ENCODE data around the gene KLF15. TPM values are rescaled to one million over a fixed set of nuclear protein-coding genes. Genes with fewer than 3 reads are reported as not detected.

The KLF15 gene
- total RNA-seq, 1 experiment from 2014 or later = 14.7 TPM

DNA sequence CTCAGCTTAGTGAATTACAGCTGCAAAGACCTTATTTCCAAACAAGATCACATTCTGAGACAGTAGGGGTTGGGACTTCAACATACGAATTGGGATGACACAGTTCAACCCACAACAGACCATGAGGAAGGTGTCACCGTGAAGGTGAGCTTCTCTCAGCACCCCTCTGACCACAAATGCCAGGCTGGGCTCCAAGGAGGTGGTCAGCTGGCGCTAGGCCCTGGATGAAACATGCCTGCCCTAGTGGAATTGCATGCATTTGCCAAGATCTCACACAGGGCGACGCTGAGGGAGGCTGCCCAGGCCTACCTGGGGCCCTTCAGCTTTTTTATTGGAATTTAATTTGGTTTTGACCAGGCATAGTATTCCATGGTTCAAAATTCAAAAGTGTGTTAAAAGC lies 39.3 kb upstream of the KLF15 start (continued):
- TF ChIP-seq RELA (CRISPR knock-in tag; IDR thresholded peaks at IDR 0.05; ENCODE audit: borderline replicate concordance) = no peak
- TF ChIP-seq, protein P1, sequence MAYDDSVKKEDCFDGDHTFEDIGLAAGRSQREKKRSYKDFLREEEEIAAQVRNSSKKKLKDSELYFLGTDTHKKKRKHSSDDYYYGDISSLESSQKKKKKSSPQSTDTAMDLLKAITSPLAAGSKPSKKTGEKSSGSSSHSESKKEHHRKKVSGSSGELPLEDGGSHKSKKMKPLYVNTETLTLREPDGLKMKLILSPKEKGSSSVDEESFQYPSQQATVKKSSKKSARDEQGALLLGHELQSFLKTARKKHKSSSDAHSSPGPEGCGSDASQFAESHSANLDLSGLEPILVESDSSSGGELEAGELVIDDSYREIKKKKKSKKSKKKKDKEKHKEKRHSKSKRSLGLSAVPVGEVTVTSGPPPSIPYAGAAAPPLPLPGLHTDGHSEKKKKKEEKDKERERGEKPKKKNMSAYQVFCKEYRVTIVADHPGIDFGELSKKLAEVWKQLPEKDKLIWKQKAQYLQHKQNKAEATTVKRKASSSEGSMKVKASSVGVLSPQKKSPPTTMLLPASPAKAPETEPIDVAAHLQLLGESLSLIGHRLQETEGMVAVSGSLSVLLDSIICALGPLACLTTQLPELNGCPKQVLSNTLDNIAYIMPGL (CRISPR knock-in tag; IDR thresholded peaks at IDR 0.05) = no peak

DNA sequence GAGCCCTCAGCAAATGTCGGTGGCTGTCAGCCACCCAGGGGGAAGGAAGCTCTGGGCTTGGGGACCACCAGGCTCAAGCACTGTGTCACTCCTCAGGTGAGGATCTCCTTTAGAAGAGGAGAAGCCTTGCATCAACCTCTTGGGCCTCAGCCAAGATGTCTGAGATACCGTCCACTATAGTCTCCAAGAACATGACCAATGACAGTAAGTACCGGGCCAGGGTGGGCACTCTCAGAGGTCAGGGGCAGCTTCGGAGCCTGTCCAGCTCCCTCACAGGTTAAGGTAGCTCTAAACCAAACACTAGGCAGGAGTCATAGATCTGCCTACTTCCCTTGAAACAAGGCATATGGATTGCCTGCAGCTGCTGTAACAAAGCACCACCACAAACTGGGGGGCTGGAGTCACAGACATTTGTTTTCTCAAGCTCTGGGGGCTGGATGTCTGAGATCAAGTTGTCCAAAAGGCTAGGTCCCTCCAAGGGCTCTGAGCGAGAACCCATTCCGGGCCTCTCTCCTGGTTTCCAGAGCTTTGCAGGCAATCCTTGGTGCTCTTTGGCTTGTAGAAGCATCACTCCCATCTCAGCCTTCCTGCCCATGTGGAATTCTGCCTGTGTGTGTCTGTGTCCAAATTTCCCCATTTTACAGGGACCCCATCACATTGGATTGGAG lies 38.8 kb upstream of the KLF15 start:
- no peak for DNase-seq (ENCODE audit: low spot score)
- H3K4me1 Mint-ChIP-seq = peaks cover 8% of the 10 kb centered on the region
- H3K4me3 Mint-ChIP-seq = no peak overlapping the region
- CTCF ChIA-PET = interaction anchor here (0.5 to 1.5 kb wide), 4 partner anchors 91 to 1273 kb away, joined by 3 to 4 read pairs (median 3); no protein-coding TSS in a partner anchor
- no peak overlapping the region for H3K27ac Mint-ChIP-seq
- no peak for ATAC-seq
- H3K9me3 Mint-ChIP-seq = no peaks in the 10 kb centered on the region
- no peak for TF ChIP-seq NFATC4 (CRISPR knock-in tag; IDR thresholded peaks at IDR 0.05)
- TF ChIP-seq, protein P2, sequence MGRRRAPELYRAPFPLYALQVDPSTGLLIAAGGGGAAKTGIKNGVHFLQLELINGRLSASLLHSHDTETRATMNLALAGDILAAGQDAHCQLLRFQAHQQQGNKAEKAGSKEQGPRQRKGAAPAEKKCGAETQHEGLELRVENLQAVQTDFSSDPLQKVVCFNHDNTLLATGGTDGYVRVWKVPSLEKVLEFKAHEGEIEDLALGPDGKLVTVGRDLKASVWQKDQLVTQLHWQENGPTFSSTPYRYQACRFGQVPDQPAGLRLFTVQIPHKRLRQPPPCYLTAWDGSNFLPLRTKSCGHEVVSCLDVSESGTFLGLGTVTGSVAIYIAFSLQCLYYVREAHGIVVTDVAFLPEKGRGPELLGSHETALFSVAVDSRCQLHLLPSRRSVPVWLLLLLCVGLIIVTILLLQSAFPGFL (CRISPR knock-in tag; IDR thresholded peaks at IDR 0.05; ENCODE audit: borderline replicate concordance) = no peak
- TF ChIP-seq, protein P3, sequence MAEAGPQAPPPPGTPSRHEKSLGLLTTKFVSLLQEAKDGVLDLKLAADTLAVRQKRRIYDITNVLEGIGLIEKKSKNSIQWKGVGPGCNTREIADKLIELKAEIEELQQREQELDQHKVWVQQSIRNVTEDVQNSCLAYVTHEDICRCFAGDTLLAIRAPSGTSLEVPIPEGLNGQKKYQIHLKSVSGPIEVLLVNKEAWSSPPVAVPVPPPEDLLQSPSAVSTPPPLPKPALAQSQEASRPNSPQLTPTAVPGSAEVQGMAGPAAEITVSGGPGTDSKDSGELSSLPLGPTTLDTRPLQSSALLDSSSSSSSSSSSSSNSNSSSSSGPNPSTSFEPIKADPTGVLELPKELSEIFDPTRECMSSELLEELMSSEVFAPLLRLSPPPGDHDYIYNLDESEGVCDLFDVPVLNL (CRISPR knock-in tag; IDR thresholded peaks at IDR 0.05; ENCODE audit: borderline replicate concordance, low read depth) = no peak
- TF ChIP-seq, protein P4, sequence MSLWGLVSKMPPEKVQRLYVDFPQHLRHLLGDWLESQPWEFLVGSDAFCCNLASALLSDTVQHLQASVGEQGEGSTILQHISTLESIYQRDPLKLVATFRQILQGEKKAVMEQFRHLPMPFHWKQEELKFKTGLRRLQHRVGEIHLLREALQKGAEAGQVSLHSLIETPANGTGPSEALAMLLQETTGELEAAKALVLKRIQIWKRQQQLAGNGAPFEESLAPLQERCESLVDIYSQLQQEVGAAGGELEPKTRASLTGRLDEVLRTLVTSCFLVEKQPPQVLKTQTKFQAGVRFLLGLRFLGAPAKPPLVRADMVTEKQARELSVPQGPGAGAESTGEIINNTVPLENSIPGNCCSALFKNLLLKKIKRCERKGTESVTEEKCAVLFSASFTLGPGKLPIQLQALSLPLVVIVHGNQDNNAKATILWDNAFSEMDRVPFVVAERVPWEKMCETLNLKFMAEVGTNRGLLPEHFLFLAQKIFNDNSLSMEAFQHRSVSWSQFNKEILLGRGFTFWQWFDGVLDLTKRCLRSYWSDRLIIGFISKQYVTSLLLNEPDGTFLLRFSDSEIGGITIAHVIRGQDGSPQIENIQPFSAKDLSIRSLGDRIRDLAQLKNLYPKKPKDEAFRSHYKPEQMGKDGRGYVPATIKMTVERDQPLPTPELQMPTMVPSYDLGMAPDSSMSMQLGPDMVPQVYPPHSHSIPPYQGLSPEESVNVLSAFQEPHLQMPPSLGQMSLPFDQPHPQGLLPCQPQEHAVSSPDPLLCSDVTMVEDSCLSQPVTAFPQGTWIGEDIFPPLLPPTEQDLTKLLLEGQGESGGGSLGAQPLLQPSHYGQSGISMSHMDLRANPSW (CRISPR knock-in tag; conservative IDR thresholded peaks at IDR 0.05; ENCODE audit: low read depth) = no peak
- no peak for TF ChIP-seq TEAD1 (CRISPR knock-in tag; IDR thresholded peaks at IDR 0.05)
- no peak for TF ChIP-seq MXD4 (CRISPR knock-in tag; IDR thresholded peaks at IDR 0.05; ENCODE audit: borderline replicate concordance)
- TF ChIP-seq, protein P5, sequence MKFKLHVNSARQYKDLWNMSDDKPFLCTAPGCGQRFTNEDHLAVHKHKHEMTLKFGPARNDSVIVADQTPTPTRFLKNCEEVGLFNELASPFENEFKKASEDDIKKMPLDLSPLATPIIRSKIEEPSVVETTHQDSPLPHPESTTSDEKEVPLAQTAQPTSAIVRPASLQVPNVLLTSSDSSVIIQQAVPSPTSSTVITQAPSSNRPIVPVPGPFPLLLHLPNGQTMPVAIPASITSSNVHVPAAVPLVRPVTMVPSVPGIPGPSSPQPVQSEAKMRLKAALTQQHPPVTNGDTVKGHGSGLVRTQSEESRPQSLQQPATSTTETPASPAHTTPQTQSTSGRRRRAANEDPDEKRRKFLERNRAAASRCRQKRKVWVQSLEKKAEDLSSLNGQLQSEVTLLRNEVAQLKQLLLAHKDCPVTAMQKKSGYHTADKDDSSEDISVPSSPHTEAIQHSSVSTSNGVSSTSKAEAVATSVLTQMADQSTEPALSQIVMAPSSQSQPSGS (CRISPR knock-in tag; IDR thresholded peaks at IDR 0.05; ENCODE audit: borderline replicate concordance, low read depth) = no peak
- TF ChIP-seq, protein P6, sequence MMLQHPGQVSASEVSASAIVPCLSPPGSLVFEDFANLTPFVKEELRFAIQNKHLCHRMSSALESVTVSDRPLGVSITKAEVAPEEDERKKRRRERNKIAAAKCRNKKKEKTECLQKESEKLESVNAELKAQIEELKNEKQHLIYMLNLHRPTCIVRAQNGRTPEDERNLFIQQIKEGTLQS (CRISPR knock-in tag; conservative IDR thresholded peaks at IDR 0.05) = no peak
- TF ChIP-seq ETV6 (CRISPR knock-in tag; IDR thresholded peaks at IDR 0.05) = no peak
- TF ChIP-seq GRHL2 (CRISPR knock-in tag; IDR thresholded peaks at IDR 0.05; ENCODE audit: insufficient replicate concordance, severe bottlenecking) = no peak
- TF ChIP-seq, protein P7, sequence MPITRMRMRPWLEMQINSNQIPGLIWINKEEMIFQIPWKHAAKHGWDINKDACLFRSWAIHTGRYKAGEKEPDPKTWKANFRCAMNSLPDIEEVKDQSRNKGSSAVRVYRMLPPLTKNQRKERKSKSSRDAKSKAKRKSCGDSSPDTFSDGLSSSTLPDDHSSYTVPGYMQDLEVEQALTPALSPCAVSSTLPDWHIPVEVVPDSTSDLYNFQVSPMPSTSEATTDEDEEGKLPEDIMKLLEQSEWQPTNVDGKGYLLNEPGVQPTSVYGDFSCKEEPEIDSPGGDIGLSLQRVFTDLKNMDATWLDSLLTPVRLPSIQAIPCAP (CRISPR knock-in tag; IDR thresholded peaks at IDR 0.05) = no peak
- H3K36me3 Mint-ChIP-seq = no peaks in the 10 kb centered on the region
- peaks cover 50% of the 10 kb centered on the region for H3K27me3 Mint-ChIP-seq (ENCODE audit: low read depth)
- POLR2A ChIA-PET = interaction anchor here (0.5 kb wide), 1 partner anchor 60 kb away, joined by 3 read pairs; no protein-coding TSS in a partner anchor

Measured in WTC11 (cell line).